Tongue (tissue), 2 donors: ENCODE results near the gene MPDZ. TPM values are rescaled to one million over a fixed set of nuclear protein-coding genes. Genes with fewer than 3 reads are reported as not detected.

Experiments
- DNase-seq: peaks from one replicate; pipeline ENCODE4 v3.0.0-alpha.2; 2015
- total RNA-seq: library from RNA; depleted of rRNA; stranded (reverse); fragments of >200 nt; gene quantifications from one replicate; pipeline ENCODE4 v1.2.3, GENCODE V29; 2014

Gene MPDZ
- total RNA-seq, result 86.0 TPM

GRCh38 chr9:13279284-13280141 is at the start of gene MPDZ:
MPDZ (minus strand) TSS chr9:13279692; CDS start chr9:13250315, 29,377 bp downstream.
- peak; percentile 89 for DNase-seq

GRCh38 chr9:13324988-13325387 is 45.5 kb upstream of the MPDZ start:
- no peak for DNase-seq

- DNase-seq, result no peak
Observed at GRCh38 chr9:13322828-13323550, 43.5 kb upstream of the MPDZ start.

- no peak for DNase-seq
Observed at GRCh38 chr9:13318027-13318426, 38.5 kb upstream of the MPDZ start.

- DNase-seq, result no peak
Observed at GRCh38 chr9:13296972-13297371, 17.5 kb upstream of the MPDZ start.

- no peak for DNase-seq
Observed at GRCh38 chr9:13295556-13295955, 16.1 kb upstream of the MPDZ start.

GRCh38 chr9:13292782-13293181 is 13.3 kb upstream of the MPDZ start:
- no peak for DNase-seq

GRCh38 chr9:13292158-13292557 is 12.7 kb upstream of the MPDZ start:
- no peak for DNase-seq

- DNase-seq, result no peak
Observed at GRCh38 chr9:13291718-13292117, 12.2 kb upstream of the MPDZ start.

- DNase-seq, result no peak
Observed at GRCh38 chr9:13284011-13284410, 4.5 kb upstream of the MPDZ start.

GRCh38 chr9:13282998-13283397 is 3.5 kb upstream of the MPDZ start:
- DNase-seq, result no peak

- DNase-seq, result no peak
Observed at GRCh38 chr9:13281356-13282016, 2.0 kb upstream of the MPDZ start.

- DNase-seq, result peak; percentile 78
Observed at GRCh38 chr9:13278368-13279246, 885 bp downstream of the MPDZ start.

GRCh38 chr9:13278023-13278367 is 1.5 kb downstream of the MPDZ start:
- DNase-seq, result no peak

GRCh38 chr9:13274886-13275641 is 4.4 kb downstream of the MPDZ start:
- no peak for DNase-seq

- DNase-seq, result no peak
Observed at GRCh38 chr9:13270734-13271133, 8.8 kb downstream of the MPDZ start.

GRCh38 chr9:13269589-13270452 is 9.7 kb downstream of the MPDZ start:
- no peak for DNase-seq

- no peak for DNase-seq
Observed at GRCh38 chr9:13268469-13268868, 11.0 kb downstream of the MPDZ start.

- no peak for DNase-seq
Observed at GRCh38 chr9:13267743-13268142, 11.7 kb downstream of the MPDZ start.

- peak; percentile 56 for DNase-seq
Observed at GRCh38 chr9:13266167-13266566, 13.3 kb downstream of the MPDZ start.
